ENCODE measurements around the gene NUDT17. TPM values are rescaled to one million over a fixed set of nuclear protein-coding genes. Genes with fewer than 3 reads are reported as not detected.
A peak's percentile ranks its signal among the peaks of the same experiment; 100 is the strongest.
"Not testable (repeated sequence)": the region's sequence is repeated elsewhere in the genome, so short reads cannot be mapped to it uniquely, and the experiment has no call there.

Gene NUDT17
- total RNA-seq, 1 donor from 2014 or later: 7.3 TPM

- TF ChIP-seq CTCF (IDR thresholded peaks at IDR 0.05): no peak
- Mint-ChIP-seq H3K27ac (ENCODE audit: unreplicated experiment) (peak overlapping the region; percentile 98), H3K4me1 (ENCODE audit: low read depth) (peaks cover 27% of the 10 kb centered on the region), H3K9me3 (ENCODE audit: low read depth) (no peaks in the 10 kb centered on the region), H3K27me3 (ENCODE audit: low read depth) (no peaks in the 10 kb centered on the region), H3K4me3 (ENCODE audit: unreplicated experiment) (peak overlapping the region; percentile 98), H3K36me3 (ENCODE audit: low read depth) (peaks cover 25% of the 10 kb centered on the region)
- DNase-seq (ENCODE audit: low spot score): no peak
Measured at GRCh38 chr1:145824499-145824842, 21.0 kb upstream of the NUDT17 start.

GRCh38 chr1:145826030-145826429 is 19.4 kb upstream of the NUDT17 start:
- Mint-ChIP-seq H3K4me1 (ENCODE audit: low read depth) (peaks cover 27% of the 10 kb centered on the region), H3K9me3 (ENCODE audit: low read depth) (no peaks in the 10 kb centered on the region), H3K36me3 (ENCODE audit: low read depth) (peaks cover 35% of the 10 kb centered on the region), H3K4me3 (ENCODE audit: unreplicated experiment) (no peak overlapping the region), H3K27ac (ENCODE audit: unreplicated experiment) (no peak overlapping the region), H3K27me3 (ENCODE audit: low read depth) (no peaks in the 10 kb centered on the region)
- no peak for DNase-seq (ENCODE audit: low spot score)
- TF ChIP-seq CTCF (IDR thresholded peaks at IDR 0.05): peak; percentile 47

- H3K4me3 Mint-ChIP-seq (ENCODE audit: unreplicated experiment): no peak overlapping the region
- DNase-seq (ENCODE audit: low spot score): no peak
- H3K27ac Mint-ChIP-seq (ENCODE audit: unreplicated experiment): peak overlapping the region; percentile 75
- TF ChIP-seq CTCF (IDR thresholded peaks at IDR 0.05): no peak
- H3K9me3 Mint-ChIP-seq (ENCODE audit: low read depth): no peaks in the 10 kb centered on the region
- peaks cover 24% of the 10 kb centered on the region for H3K4me1 Mint-ChIP-seq (ENCODE audit: low read depth)
- H3K27me3 Mint-ChIP-seq (ENCODE audit: low read depth): no peaks in the 10 kb centered on the region
- peaks cover 44% of the 10 kb centered on the region for H3K36me3 Mint-ChIP-seq (ENCODE audit: low read depth)
Measured at GRCh38 chr1:145827966-145828365, 17.5 kb upstream of the NUDT17 start.

GRCh38 chr1:145828367-145829026 is 16.9 kb upstream of the NUDT17 start:
- Mint-ChIP-seq H3K27ac (ENCODE audit: unreplicated experiment) (peak overlapping the region; percentile 75), H3K36me3 (ENCODE audit: low read depth) (peaks cover 48% of the 10 kb centered on the region), H3K27me3 (ENCODE audit: low read depth) (no peaks in the 10 kb centered on the region), H3K4me1 (ENCODE audit: low read depth) (peaks cover 24% of the 10 kb centered on the region), H3K9me3 (ENCODE audit: low read depth) (no peaks in the 10 kb centered on the region), H3K4me3 (ENCODE audit: unreplicated experiment) (no peak overlapping the region)
- TF ChIP-seq CTCF (IDR thresholded peaks at IDR 0.05): no peak
- DNase-seq (ENCODE audit: low spot score): no peak

- not testable (repeated sequence) for DNase-seq (ENCODE audit: low spot score); H3K27me3 Mint-ChIP-seq (ENCODE audit: low read depth); H3K27ac Mint-ChIP-seq (ENCODE audit: unreplicated experiment); H3K4me3 Mint-ChIP-seq (ENCODE audit: unreplicated experiment); H3K9me3 Mint-ChIP-seq (ENCODE audit: low read depth)
- Mint-ChIP-seq H3K4me1 (ENCODE audit: low read depth) (peaks cover 13% of the 10 kb centered on the region), H3K36me3 (ENCODE audit: low read depth) (peaks cover 49% of the 10 kb centered on the region)
Measured at GRCh38 chr1:145830810-145831209, 14.6 kb upstream of the NUDT17 start.

GRCh38 chr1:145837656-145838055 is 7.8 kb upstream of the NUDT17 start:
- H3K4me3 Mint-ChIP-seq (ENCODE audit: unreplicated experiment): no peak overlapping the region

More at GRCh38 chr1:145837656-145838055, 7.8 kb upstream of the NUDT17 start:
- no peaks in the 10 kb centered on the region for H3K4me1 Mint-ChIP-seq (ENCODE audit: low read depth)
- H3K36me3 Mint-ChIP-seq (ENCODE audit: low read depth): peaks cover 40% of the 10 kb centered on the region
- TF ChIP-seq CTCF (IDR thresholded peaks at IDR 0.05): no peak
- DNase-seq (ENCODE audit: low spot score): no peak
- H3K27ac Mint-ChIP-seq (ENCODE audit: unreplicated experiment): no peak overlapping the region
- no peaks in the 10 kb centered on the region for H3K27me3 Mint-ChIP-seq (ENCODE audit: low read depth)
- no peaks in the 10 kb centered on the region for H3K9me3 Mint-ChIP-seq (ENCODE audit: low read depth)

Measured in chondrocyte (in vitro differentiated cells).